Prostate gland (tissue), 2 donors: ENCODE results near the gene TTC23.

Source experiments
- POLR2A ChIP-seq: fragments of 450-650 bp; IDR thresholded peaks from one replicate; pipeline ENCODE4 v1.6.1; 2016; ENCODE audit warnings: antibody characterized with exemption, mild to moderate bottlenecking
- TF ChIP-seq, protein P1 (sequence below), 4 experiments: fragments of 200-600 bp in 2 of 4; fragments of 450-650 bp in 2 of 4; sonication (generic) in 2 of 4; IDR thresholded peaks; 1 replicate in 3 of 4; 2 replicates in 1 of 4; pipeline ENCODE4 v1.5.1; 2016 to 2019; ENCODE audit warnings: antibody characterized with exemption in 4 of 4, mild to moderate bottlenecking in 2 of 4, moderate library complexity in 2 of 4

GRCh38 chr15:99135194-99135593, 114.2 kb downstream of the TTC23 start:
- TF ChIP-seq, protein P1, sequence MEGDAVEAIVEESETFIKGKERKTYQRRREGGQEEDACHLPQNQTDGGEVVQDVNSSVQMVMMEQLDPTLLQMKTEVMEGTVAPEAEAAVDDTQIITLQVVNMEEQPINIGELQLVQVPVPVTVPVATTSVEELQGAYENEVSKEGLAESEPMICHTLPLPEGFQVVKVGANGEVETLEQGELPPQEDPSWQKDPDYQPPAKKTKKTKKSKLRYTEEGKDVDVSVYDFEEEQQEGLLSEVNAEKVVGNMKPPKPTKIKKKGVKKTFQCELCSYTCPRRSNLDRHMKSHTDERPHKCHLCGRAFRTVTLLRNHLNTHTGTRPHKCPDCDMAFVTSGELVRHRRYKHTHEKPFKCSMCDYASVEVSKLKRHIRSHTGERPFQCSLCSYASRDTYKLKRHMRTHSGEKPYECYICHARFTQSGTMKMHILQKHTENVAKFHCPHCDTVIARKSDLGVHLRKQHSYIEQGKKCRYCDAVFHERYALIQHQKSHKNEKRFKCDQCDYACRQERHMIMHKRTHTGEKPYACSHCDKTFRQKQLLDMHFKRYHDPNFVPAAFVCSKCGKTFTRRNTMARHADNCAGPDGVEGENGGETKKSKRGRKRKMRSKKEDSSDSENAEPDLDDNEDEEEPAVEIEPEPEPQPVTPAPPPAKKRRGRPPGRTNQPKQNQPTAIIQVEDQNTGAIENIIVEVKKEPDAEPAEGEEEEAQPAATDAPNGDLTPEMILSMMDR (IDR thresholded peaks at IDR 0.05): no peak
- no peak for TF ChIP-seq POLR2A
